Stimulated activated naive CD4-positive, alpha-beta T cell treated with Interleukin-2 at 50 U/mL for 16 hours (primary cell): ENCODE data around the gene FUT8.

ENCODE experiments used
- DNase-seq: peaks from one replicate; lab custom pipeline; 2025; lab: John Stamatoyannopoulos, UW

The FUT8 gene

DNA sequence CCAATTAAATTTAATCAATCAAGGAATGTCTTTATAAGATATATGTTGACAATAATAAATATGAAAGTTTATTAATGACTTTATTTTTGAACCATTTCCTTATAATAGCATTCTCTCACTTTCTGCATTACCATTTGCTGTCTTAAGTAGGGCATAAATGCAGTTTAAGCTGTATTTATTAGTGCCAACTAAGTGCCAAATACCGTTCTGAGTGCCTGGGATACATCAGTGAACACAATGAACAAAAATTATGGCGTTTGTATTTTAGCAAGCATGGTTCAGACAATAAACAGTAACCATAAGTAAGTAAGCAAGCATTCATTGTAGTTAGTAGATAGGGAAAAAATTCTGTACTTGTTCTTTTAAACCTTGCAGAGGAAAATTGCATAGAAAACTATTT is 145.8 kb downstream of the FUT8 start:
- no peak for DNase-seq

DNA sequence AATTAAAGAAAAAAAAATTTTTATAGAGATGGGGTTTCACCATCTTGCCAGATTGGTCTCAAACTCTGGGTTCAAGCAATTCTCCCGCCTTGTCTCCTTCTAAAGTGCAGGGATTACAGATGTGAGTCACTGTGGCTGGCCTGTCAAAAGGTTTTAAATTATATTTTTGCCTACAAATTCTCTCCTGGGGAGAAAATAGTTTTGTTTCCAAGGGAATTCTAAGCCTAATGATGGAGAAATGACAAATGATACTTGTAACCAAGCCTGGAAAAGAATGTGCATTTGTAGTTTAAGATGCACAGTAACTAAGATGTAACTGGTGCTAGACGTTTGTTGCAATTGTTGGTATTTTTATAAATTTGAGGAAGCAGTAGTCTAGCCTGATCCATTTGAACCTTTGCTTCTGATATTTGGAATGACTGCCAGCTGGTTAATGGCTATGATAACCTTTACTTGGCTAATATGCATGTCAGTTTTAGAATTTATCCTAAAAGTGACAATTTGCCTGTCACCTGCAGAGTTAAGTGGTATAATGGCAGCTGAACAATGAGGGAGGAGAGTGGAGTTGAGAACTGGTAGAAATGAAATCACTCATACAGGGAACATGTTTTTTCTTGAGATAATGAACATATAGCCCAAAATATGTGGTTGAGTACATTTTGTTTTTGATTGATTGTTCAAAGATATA is 148.0 kb downstream of the FUT8 start:
- DNase-seq = no peak

DNA sequence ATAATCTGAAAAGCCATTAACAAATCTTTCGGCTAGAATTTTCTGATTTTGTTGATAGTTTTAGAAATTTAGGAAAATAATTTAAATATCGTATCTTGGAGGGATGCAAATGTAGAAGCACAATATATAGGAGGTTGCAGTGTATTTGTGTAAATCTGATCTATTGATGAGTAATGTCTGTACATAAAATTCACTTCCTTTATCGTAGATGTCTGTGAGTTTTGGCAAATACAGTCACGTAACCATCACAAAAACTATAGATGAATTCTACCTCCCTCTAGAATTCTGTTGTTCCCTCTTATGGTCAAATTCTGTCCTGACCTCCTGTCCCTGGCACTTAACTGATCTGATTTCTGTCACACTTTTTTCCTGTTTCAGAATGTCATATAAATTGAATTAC is 151.8 kb downstream of the FUT8 start:
- DNase-seq = no peak

DNA sequence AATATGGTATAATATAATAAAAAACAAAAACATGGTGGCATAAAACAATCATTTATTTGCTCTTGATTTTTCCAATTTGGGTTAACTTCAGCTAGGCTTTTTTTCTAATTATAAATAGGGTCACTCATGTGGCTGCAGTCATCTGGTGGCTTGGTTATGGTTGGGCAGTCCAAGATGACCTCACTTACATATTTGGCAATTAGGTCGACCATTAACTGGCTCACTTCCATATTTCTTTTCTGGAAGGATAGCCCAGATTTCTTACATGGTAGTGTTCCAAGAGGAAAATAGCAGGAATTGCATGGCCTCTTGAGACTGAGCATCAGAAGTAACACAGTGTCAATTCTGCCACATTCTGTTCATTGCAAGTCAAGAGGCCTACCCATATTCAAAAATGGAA is 153.4 kb downstream of the FUT8 start:
- DNase-seq = no peak

DNA sequence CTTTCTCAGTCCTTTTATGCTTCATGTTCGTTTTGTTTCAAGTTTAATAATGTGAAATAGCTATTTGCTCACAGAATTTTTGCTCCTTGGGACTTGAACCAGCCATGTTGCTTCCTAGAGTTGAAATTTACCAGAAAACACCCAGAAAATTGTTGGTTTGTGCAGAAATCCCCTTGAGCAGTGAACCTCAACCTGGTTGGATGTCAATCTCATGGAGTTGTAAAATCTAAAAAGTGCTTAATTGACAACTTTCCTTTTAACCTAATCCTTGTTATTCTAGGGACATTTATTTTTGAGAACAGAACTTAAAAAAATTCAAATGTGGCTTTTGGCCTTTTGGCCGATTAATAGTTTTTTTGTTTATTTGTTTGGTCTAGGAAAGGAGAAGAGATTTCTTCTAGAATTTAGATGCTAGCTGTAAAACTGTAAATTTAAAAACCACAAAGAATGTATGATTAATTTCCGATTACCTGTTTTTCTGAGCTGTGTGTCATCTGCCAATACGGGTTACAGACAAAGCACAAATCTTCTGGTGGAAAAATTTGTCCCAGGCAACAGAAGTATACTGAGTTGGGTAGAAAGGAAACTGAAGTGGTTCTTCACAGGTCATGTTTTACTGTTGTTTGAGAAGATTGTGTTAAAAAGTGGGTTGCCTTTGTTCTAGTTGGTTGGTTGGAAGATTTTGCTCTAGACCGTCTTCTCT is 154.4 kb downstream of the FUT8 start:
- DNase-seq = no peak

DNA sequence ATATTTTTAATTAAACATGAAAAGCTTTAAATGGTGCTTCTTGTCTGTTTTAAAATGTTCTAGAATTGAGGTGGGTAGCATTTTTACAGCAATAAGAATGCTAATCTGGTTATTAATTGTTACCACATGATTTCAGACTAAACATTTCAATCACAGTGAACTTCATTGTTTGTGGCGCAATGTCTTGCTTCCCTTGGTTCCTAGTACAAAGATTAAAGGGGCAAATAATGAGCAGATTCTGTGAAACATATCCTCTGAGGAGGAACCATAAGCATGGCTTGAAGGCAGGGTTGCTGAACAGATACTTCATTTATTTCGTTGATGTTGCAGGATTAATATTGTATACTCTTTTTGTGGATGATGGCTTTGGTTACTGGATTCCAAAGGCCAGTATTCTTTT is 162.1 kb downstream of the FUT8 start:
- DNase-seq = no peak

DNA sequence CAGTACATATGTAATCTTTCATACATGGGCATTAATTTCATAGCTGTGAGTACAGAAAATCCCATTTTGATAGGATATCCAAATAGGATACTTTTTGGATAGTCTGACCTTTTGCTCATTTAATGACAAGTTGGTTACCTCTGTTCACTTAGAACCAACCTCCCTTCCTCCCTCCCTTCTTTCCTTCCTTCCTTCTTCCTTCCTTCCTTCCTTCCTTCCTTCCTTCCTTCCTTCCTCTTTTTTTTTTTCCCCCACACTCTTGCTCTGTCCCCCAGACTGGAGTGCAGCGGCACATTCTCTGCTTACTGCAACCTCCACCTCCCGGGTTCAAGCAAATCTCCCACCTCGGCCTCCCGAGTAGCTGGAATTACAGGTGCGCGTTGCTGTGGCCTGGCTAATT is 162.9 kb downstream of the FUT8 start:
- DNase-seq = no peak

DNA sequence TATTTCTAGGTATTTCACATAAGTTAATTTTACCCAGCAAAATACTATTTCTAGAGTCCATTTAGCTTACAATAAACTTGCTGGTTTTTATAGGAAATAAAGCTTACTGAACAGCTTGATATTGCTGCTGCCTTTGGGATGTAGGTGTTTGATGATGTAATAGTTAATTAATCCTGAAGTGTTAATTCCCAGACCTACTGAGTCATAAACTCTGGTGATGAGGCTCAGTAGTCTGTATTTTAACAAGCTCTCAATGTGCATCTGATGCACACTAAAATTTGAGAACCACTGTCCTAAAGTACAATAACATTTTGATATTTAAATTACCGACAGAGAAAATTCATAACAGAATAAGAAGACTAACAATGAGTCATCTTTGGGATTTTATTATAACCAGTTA is 168.4 kb downstream of the FUT8 start:
- DNase-seq = no peak

DNA sequence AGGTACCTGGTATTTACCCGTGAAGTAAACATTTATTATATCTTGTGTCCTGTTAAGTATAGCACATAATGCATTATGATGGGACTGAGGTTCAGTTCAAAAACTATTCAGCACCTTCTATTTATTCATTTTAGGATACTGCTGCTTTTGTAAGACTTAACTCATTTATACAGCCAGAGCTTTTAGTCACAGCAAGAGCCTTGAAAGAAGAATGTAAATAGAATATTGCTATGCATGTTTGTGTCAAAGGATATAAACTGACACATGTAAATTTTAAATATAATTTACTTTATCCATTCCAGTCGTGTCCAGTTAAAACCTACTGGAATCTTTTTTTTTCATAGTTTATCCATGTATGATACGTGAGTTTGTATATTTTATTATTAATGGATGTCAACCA is 168.8 kb downstream of the FUT8 start:
- DNase-seq = no peak

DNA sequence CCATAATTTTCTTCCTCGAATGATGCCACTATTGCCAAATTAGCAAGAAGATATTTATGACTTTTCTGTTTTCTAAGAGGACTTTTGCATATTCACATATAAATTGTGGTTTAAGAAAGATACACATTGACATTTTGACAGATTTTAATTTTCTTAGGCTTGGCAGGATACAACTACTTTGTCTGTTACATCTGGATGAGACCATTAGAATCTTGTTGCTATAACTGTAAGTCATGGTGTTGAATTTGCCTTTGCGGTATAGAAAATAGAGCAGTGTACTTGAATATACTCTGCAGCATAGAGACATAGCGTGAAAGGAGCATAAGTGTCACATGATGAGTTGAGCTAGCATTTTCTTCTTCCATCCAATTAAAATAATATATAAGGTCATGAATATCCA is 169.3 kb downstream of the FUT8 start:
- no peak for DNase-seq

DNA sequence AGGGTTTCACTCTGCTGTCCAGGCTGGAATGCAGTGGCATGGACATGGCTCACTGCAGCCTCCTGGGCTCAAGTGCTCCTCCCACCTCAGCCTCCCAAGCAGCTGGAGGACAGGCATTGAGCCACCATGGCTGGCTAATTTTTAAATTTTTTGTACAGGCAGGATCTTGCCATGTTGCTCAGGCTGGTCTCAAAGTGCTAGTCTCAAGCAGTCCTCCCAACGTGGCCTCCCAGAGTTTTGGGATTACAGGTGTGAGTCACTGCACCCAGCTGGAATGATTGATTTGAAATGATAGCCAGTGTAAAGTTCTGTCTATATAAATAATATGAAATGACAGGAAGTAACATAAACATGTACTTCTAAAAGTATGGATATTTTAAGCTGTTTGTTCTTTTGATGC is 172.7 kb downstream of the FUT8 start:
- DNase-seq = no peak

DNA sequence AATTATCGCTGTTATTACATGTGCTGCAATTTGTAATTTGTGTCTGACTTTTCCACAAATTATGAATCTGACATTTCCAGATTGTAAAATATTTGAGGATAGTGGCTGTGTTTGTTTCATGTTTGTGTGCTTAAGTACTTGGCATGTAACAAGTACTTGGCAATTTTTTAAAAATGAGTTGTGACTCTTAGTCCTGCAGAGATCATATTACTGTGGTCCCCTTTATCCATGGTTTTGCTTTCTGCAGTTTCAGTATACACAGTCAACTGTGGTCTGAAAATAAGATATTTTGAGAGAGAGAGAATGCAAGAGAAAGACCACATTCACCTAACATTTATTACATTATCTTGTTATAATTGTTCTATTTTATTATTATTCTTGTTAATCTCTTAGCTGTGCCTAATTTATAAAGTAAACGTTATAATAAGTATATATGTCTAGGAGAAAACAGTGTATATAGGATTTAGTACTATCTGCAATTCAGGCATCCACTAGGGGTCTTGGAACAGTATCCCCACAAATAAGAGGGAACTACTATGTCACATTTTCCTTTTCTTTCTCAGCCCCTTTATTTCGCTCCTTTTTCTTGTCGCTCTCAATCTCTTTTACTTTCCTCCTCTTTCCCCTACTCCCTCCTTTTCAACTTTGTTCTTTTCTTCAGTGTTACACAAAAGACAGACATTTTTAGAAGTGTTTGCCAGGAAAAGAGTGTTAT is 176.1 kb downstream of the FUT8 start:
- DNase-seq = no peak

DNA sequence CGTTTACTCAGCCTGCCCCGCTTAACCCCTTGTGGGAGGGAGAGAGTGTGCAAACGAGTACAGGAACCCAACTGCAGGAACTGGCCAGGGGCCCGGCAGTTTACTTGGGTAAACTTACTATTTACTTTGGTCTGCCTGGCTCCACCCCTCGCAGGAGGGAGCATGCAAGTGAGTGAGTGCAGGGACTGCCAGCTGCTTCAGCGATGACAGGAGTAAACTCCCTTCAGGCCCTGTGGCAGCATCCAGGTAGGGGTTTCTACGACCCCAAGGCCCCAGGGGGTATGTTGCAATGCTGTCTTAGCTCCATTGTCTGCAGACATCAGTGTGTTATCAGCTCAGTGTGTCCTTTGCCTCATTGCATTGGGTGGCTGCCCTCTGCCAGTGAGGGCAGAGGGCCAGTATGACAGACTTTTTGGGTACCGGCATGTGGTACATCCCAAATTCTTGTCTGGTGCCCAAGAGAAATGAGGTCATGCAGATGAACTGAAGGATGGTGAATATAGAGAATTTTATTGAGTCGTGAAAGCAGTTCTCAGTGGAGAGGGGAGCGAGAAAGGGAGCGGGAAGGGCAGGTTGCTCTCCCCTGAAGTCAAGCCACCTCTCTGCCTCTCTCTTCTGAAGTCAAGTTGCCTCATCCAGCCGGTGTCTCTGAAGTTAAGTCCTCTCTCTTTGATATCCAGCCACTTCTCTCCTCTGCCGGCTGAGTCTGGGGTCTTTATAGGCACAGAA is 181.8 kb downstream of the FUT8 start:
- DNase-seq = no peak

DNA sequence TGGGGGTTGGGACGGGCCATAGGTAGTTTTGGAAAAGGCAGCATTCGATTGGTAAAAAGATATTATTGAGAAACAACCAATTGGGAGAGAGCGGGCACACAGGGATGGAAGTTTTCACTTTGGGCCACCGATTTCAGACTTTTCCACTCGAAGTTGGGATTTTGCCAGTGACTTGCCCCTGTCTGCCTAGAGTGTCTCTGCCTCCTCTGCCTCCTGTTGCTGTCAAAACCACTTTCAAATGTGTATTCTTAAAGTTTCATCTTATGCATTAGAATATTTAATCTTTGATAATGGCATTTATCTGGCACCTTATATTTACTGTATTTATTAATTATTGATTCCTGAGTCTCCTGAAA is 182.3 kb downstream of the FUT8 start:
- no peak for DNase-seq

DNA sequence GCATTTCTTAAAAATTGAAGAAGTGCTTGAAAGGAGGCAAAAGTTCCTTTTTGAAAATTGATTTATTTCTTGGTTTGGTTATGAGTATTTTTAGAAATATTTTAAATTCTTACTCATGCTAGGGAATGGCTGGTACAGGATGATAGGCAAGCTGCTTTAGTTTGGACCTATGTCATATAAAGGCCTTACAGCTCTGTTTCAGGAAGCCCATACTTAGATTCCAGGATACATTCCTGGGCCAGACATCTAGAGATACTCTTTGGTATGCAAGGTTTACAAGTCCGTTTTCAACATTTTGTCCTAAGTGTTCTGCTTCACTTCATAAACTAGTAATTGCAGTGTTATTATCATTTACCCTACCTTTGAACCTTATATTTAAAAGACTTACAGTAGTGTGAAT is 186.8 kb downstream of the FUT8 start:
- no peak for DNase-seq

DNA sequence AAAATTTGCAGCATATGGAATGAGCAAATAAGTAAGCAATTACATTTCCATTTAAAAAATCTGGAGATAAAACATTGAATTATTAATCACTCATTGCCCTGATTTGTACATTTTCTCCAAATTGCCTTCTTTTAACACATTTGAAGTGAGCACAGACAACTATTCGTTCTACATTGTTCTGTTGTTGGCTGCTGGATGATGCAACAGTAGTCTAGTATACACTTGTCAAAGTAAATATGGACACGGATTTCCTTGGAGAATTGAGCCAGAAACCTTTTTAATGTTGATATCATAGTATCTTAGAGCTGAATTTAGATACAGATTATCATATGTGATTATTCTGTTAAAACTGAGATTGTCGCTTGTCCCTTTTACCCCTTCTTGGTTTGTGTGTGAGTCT is 188.2 kb downstream of the FUT8 start:
- DNase-seq = no peak

DNA sequence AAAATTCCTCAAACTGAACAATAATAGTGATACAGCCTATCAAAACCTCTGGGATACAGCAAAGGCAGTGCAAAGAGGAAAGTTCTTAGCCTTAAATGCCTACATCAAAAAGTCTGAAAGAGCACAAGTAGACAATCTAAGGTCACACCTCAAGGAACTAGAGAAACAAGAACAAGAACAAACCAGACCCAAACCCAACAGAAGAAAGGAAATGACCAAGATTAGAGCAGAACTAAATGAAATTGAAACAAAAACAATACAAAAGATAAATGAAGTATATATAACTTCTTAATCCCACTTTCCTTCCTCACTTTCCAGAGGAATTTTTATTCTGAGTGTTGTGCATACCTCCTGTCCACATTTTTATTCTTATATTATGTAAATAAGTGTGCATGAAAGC is 192.0 kb downstream of the FUT8 start:
- no peak for DNase-seq

DNA sequence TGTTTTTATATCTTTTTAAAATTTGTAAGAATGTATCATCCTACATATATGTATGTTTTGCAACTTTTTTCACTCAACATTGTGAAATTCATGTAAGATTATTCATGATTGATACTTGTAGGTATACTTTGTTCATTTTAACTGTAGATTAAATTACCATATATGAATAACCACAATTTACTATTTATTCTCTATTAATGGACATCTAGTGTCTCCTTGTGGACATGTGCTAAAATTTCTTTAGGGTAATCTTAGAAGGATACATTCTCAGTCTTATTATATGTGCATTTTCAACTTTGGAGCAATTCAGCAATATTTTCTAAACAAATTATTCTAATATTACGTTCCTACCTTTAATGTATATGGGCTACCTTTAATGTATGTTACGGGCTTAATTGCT is 192.4 kb downstream of the FUT8 start:
- DNase-seq = no peak

DNA sequence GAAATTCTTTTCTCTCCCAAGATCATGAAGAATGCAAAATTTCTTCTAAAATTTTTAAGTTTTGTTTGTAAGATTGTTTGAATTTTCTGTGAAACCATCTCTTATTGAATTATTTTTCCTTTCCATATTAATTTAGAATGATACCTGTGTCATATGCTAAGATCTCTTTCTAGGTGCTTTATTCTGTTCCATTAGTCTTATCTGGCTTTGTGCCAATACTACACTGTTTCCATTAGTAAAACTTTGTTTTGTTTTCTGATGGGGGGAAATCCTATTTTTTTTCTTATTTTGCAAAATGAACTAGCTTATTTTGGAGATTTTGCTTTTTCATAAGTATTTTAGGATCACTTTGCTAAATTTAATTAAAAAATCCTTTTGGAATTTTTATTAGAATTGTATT is 193.9 kb downstream of the FUT8 start:
- no peak for DNase-seq

DNA sequence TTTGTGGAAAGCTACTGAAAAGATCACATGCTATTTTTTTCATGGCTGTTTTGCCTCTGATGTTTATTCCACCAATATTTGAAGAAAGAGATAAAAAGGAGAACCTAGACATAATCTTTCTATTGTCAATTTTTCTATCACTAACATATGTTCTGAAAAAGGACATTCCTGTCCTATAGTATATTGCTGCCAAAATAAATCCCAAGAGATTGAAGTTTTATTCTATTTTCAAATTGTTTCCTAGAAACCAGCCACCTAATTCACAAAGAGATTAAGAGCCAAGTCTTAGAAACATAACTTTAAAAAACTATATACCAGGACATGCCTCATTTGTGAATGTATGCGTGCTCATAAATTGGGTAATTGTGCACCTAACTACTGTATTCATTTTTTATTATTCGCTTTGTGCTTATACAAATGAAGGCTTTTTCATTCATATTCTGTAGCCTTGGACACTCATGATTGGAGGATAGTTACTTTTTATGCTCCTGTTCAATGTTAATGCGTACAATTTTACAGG is 200.7 kb downstream of the FUT8 start:
- DNase-seq = no peak

DNA sequence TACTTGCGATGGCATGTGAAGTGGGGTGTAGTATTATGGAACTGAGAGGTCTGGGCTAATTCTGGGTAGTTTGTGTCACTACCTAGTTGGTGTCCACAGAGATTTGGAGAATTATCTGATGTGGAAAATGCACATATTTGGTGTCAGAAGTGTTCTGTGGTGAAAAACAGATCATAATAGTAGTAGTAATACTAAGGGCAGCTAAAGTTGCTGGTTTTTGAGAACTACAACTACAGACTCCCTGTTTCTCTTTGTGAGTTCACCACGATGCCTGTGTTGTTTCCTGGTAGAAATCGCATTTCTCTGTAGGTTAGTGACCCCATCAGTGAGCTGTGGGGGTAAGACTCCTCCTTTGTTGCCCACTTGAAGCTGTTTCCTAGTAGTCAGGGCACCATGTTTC is 206.5 kb downstream of the FUT8 start:
- DNase-seq = no peak

DNA sequence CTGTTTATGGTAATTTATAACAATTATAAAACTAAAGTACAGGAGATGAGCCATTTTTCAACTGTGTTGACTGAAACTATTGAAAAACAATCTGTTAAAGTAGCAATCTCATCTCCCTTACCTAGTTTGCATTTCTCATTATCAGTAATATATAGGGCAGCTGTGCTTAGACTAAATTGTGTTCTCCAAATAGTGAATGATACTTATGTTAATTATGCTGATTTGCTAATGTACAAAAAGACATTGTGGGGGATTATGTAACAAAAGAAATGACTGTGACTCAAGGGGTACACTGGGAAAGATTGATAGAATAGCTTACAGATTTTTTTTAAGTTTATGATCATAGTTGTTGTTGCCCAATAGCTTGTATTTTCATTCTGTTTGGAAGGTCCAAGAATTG is 207.7 kb downstream of the FUT8 start:
- DNase-seq = no peak

DNA sequence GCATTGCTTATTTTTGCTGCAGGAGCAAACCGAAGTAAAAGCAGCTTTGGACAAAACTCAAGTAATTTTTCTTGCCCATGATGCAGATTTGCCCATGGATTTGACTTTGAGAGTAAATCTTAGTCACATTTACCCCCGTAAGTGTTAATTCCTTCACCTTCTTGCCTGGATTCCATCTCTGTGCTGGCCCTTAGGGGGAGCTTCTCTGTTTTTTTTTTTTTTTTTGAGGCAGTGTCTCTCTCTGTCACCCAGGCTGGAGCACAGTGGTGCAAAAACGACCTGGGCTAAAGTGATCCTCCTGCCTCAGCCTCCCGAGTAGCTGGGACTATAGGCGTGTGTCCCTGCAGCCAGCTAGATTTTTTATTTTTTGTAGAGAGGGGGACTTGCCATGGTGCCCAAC is 210.2 kb downstream of the FUT8 start:
- no peak for DNase-seq
